Loucy (cell line): Measurements from ENCODE around the gene STK4.

Experiments
- H2AFZ ChIP-seq: fragments of 200-600 bp; sonication (generic); 2 replicates; pipeline ENCODE4 v1.6.0; 2016; ENCODE audit warnings: antibody characterized with exemption, mild to moderate bottlenecking, low read length, moderate library complexity
- H3F3A ChIP-seq: fragments of 200-600 bp; 2 replicates; pipeline ENCODE4 v1.6.0; 2016; ENCODE audit warnings: antibody characterized with exemption, low read depth, mild to moderate bottlenecking
- H3K27me3 ChIP-seq: fragments of 200-600 bp; sonication (generic); 2 replicates; pipeline ENCODE4 v1.6.1; 2014; ENCODE audit warnings: low read length, mild to moderate bottlenecking; ENCODE audit not compliant: insufficient read depth, poor library complexity, severe bottlenecking
- H3K36me3 ChIP-seq: fragments of 200-600 bp; sonication (generic); 2 replicates; pipeline ENCODE4 v1.6.1; 2016; ENCODE audit warnings: low read length; ENCODE audit not compliant: insufficient read depth
- H3K4me1 ChIP-seq: fragments of 200-600 bp; sonication (generic); 2 replicates; pipeline ENCODE4 v1.5.1; 2014; ENCODE audit warnings: low read length, mild to moderate bottlenecking; ENCODE audit not compliant: insufficient read depth, poor library complexity, severe bottlenecking
- H3K4me2 ChIP-seq: fragments of 200-600 bp; sonication (generic); 2 replicates; pipeline ENCODE4 v1.6.0; 2014; ENCODE audit warnings: antibody characterized with exemption, low read length, low read depth, mild to moderate bottlenecking; ENCODE audit not compliant: poor library complexity, severe bottlenecking
- H3K4me3 ChIP-seq: fragments of 200-600 bp; sonication (generic); 2 replicates; pipeline ENCODE4 v1.5.1; 2014; ENCODE audit warnings: low read length, mild to moderate bottlenecking, mixed read lengths; ENCODE audit not compliant: poor library complexity, severe bottlenecking
- H3K79me2 ChIP-seq: fragments of 200-600 bp; sonication (generic); 2 replicates; pipeline ENCODE4 v1.6.1; 2014; ENCODE audit warnings: low read length; ENCODE audit not compliant: insufficient read depth
- H3K9ac ChIP-seq: fragments of 200-600 bp; sonication (generic); 2 replicates; pipeline ENCODE4 v1.6.0; 2014; ENCODE audit warnings: mild to moderate bottlenecking, low read depth, low read length, moderate library complexity; ENCODE audit not compliant: poor library complexity, severe bottlenecking
- H3K9me2 ChIP-seq: fragments of 200-600 bp; sonication (generic); replicated peaks from 2 replicates; pipeline ENCODE4 v1.6.1; 2016; ENCODE audit warnings: low read depth, low read length, mixed read lengths
- H3K9me3 ChIP-seq: fragments of 200-600 bp; sonication (generic); 2 replicates; pipeline ENCODE4 v1.6.1; 2014; ENCODE audit warnings: mild to moderate bottlenecking, antibody characterized with exemption, low read length, low read depth; ENCODE audit not compliant: insufficient read depth
- H4K20me1 ChIP-seq: fragments of 200-600 bp; sonication (generic); 2 replicates; pipeline ENCODE4 v1.6.0; 2014; ENCODE audit warnings: antibody characterized with exemption, low read length, mild to moderate bottlenecking; ENCODE audit not compliant: insufficient read depth, poor library complexity, severe bottlenecking
- CTCF ChIP-seq: fragments of 200-600 bp; sonication (generic); conservative IDR thresholded peaks from 2 replicates; pipeline ENCODE4 v1.5.1; 2014; ENCODE audit warnings: mild to moderate bottlenecking, antibody characterized with exemption, low read length
- EZH2phosphoT487 ChIP-seq: fragments of 200-600 bp; IDR thresholded peaks from 2 replicates; pipeline ENCODE4 v1.6.1; 2018; ENCODE audit warnings: antibody characterized with exemption, mild to moderate bottlenecking, moderate library complexity, borderline replicate concordance

STK4 gene

GRCh38 chr20:45044084-45044573, 77.8 kb downstream of the STK4 start:
- Histone ChIP-seq H3K36me3 (peaks cover 17% of the 10 kb centered on the region; the same call in 1 of the 2 replicates), H3K4me1 (peaks cover 5% of the 10 kb centered on the region), H3K79me2 (peaks cover 10% of the 10 kb centered on the region; the same call in 1 of the 2 replicates), H3K9me2 (no peaks in the 10 kb centered on the region), H3K9me3 (no peaks in the 10 kb centered on the region), H3K27me3 (no peaks in the 10 kb centered on the region), H3K4me3 (no peak overlapping the region), H3F3A (no peaks in the 10 kb centered on the region), H2AFZ (no peak overlapping the region), H4K20me1 (no peaks in the 10 kb centered on the region), H3K9ac (no peak overlapping the region), H3K4me2 (no peak overlapping the region)
- TF ChIP-seq EZH2phosphoT487 (no peak), CTCF (peak; percentile 95)

- Histone ChIP-seq H3K9me3 (no peaks in the 10 kb centered on the region), H3K36me3 (peaks cover 17% of the 10 kb centered on the region; the same call in 1 of the 2 replicates), H3K4me3 (no peak overlapping the region), H3K9ac (no peak overlapping the region), H3K79me2 (peaks cover 11% of the 10 kb centered on the region; the same call in 1 of the 2 replicates), H3K27me3 (no peaks in the 10 kb centered on the region), H3K4me1 (peaks cover 10% of the 10 kb centered on the region), H3K9me2 (no peaks in the 10 kb centered on the region), H3F3A (no peaks in the 10 kb centered on the region), H4K20me1 (no peaks in the 10 kb centered on the region), H2AFZ (no peak overlapping the region), H3K4me2 (no peak overlapping the region)
- TF ChIP-seq CTCF (no peak), EZH2phosphoT487 (no peak)
Measured at GRCh38 chr20:45044601-45045000, 78.3 kb downstream of the STK4 start.

- H3K36me3 ChIP-seq = peaks cover 8% of the 10 kb centered on the region; the same call in 1 of the 2 replicates
- peaks cover 18% of the 10 kb centered on the region; the same call in 1 of the 2 replicates for H3F3A ChIP-seq
- H3K4me3 ChIP-seq = no peak overlapping the region
- no peak overlapping the region for H3K4me2 ChIP-seq
- TF ChIP-seq EZH2phosphoT487 (no peak), CTCF (no peak)
- H3K9me3 ChIP-seq = no peaks in the 10 kb centered on the region
- no peak overlapping the region for H2AFZ ChIP-seq
- peaks cover 15% of the 10 kb centered on the region; the same call in 1 of the 2 replicates for H3K79me2 ChIP-seq
- no peaks in the 10 kb centered on the region for H3K9me2 ChIP-seq
- no peak overlapping the region for H3K9ac ChIP-seq
- peaks cover 40% of the 10 kb centered on the region for H3K4me1 ChIP-seq
- no peaks in the 10 kb centered on the region for H4K20me1 ChIP-seq
- no peaks in the 10 kb centered on the region for H3K27me3 ChIP-seq
Measured at GRCh38 chr20:45047581-45048119, 81.3 kb downstream of the STK4 start.
